HL-60 (cell line): ENCODE data around the gene RMDN2.

Experiments used
- REST ChIP-seq: IDR thresholded peaks from 2 replicates; pipeline ENCODE4 v1.6.1; 2012; ENCODE audit warnings: low read depth; ENCODE audit not compliant: insufficient replicate concordance
- SPI1 ChIP-seq: IDR thresholded peaks from 2 replicates; pipeline ENCODE4 v1.6.1; 2012; ENCODE audit warnings: low read depth, mild to moderate bottlenecking, borderline replicate concordance
- TF ChIP-seq, protein P1 (sequence below): IDR thresholded peaks from one replicate; pipeline ENCODE4 v1.5.1; 2011; ENCODE audit warnings: low read length, control low read depth, inconsistent platforms; ENCODE audit not compliant: insufficient read depth

DNA sequence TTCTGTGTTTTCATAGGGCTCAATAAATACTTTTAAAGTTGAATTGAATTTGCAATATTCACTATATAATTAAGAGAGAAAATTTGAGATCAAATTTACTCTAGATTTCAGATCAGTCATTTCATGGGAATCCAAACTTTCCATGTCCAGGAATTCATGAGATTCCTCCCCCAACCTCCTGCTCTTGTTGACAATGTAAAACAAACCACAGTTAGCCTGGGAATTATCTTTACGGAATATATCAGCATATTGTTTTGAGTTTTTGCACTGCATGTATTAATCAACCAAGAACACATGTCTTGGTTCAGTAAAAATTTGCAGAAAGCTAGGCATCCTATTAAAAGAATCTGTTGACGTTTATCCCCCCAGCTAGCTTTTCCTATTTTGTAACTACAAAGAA is 108.6 kb downstream of the RMDN2 start:
- TF ChIP-seq SPI1 (no peak), REST (no peak)
- TF ChIP-seq, protein P1, sequence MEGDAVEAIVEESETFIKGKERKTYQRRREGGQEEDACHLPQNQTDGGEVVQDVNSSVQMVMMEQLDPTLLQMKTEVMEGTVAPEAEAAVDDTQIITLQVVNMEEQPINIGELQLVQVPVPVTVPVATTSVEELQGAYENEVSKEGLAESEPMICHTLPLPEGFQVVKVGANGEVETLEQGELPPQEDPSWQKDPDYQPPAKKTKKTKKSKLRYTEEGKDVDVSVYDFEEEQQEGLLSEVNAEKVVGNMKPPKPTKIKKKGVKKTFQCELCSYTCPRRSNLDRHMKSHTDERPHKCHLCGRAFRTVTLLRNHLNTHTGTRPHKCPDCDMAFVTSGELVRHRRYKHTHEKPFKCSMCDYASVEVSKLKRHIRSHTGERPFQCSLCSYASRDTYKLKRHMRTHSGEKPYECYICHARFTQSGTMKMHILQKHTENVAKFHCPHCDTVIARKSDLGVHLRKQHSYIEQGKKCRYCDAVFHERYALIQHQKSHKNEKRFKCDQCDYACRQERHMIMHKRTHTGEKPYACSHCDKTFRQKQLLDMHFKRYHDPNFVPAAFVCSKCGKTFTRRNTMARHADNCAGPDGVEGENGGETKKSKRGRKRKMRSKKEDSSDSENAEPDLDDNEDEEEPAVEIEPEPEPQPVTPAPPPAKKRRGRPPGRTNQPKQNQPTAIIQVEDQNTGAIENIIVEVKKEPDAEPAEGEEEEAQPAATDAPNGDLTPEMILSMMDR: no peak
